ENCODE results near the gene FMN1. TPM values are rescaled to one million over a fixed set of nuclear protein-coding genes. Genes with fewer than 3 reads are reported as not detected.
A peak's percentile ranks its signal among the peaks of the same experiment; 100 is the strongest.

The FMN1 gene
- total RNA-seq, 1 donor from 2014 or later = 4.3 TPM

GRCh38 chr15:33089878-33090757 is 104.4 kb downstream of the FMN1 start:
- TF ChIP-seq CTCF (conservative IDR thresholded peaks at IDR 0.05; ENCODE audit: low read depth, low read length) = no peak
- no peak for DNase-seq (ENCODE audit: low read depth)
- H3K4me3 ChIP-seq (ENCODE audit: low read depth, low read length) = no peak overlapping the region

- H3K4me3 ChIP-seq (ENCODE audit: low read depth, low read length) = no peak overlapping the region
- no peak for DNase-seq (ENCODE audit: low read depth)
- no peak for TF ChIP-seq CTCF (conservative IDR thresholded peaks at IDR 0.05; ENCODE audit: low read depth, low read length)
Observed at GRCh38 chr15:33089165-33089877, 105.2 kb downstream of the FMN1 start.

GRCh38 chr15:33086500-33087121 is 107.9 kb downstream of the FMN1 start:
- TF ChIP-seq CTCF (conservative IDR thresholded peaks at IDR 0.05; ENCODE audit: low read depth, low read length) = peak; percentile 71
- no peak overlapping the region for H3K4me3 ChIP-seq (ENCODE audit: low read depth, low read length)
- DNase-seq (ENCODE audit: low read depth) = no peak

- no peak for TF ChIP-seq CTCF (conservative IDR thresholded peaks at IDR 0.05; ENCODE audit: low read depth, low read length)
- no peak for DNase-seq (ENCODE audit: low read depth)
- no peak overlapping the region for H3K4me3 ChIP-seq (ENCODE audit: low read depth, low read length)
Observed at GRCh38 chr15:33084661-33085060, 109.9 kb downstream of the FMN1 start.

GRCh38 chr15:33083232-33084081 is 111.1 kb downstream of the FMN1 start:
- no peak overlapping the region for H3K4me3 ChIP-seq (ENCODE audit: low read depth, low read length)
- TF ChIP-seq CTCF (conservative IDR thresholded peaks at IDR 0.05; ENCODE audit: low read depth, low read length) = no peak
- no peak for DNase-seq (ENCODE audit: low read depth)

- no peak for DNase-seq (ENCODE audit: low read depth)
- no peak for TF ChIP-seq CTCF (conservative IDR thresholded peaks at IDR 0.05; ENCODE audit: low read depth, low read length)
- H3K4me3 ChIP-seq (ENCODE audit: low read depth, low read length) = no peak overlapping the region
Observed at GRCh38 chr15:33080006-33080405, 114.5 kb downstream of the FMN1 start.
